HUES48 (cell line): ENCODE data around the gene VPS33B.

Source experiments
- H3K27ac ChIP-seq: one replicate; pipeline ENCODE4 v1.7.0; 2013; ENCODE audit warnings: low read depth, low read length, inconsistent platforms
- H3K27me3 ChIP-seq: 2 replicates; pipeline ENCODE4 v1.6.1; 2013; ENCODE audit warnings: mild to moderate bottlenecking, low read length; ENCODE audit not compliant: control insufficient read depth, insufficient read depth
- H3K36me3 ChIP-seq: 2 replicates; pipeline ENCODE4 v1.6.1; 2013; ENCODE audit warnings: low read length; ENCODE audit not compliant: control insufficient read depth, insufficient read depth
- H3K4me1 ChIP-seq: 2 replicates; pipeline ENCODE4 v1.6.1; 2013; ENCODE audit warnings: mild to moderate bottlenecking, low read length; ENCODE audit not compliant: control insufficient read depth, insufficient read depth
- H3K4me3 ChIP-seq: 2 replicates; pipeline ENCODE4 v1.5.1; 2013; ENCODE audit warnings: mild to moderate bottlenecking, low read depth, low read length
- H3K9ac ChIP-seq: 2 replicates; pipeline ENCODE4 v1.6.1; 2013; ENCODE audit warnings: mild to moderate bottlenecking, low read depth, low read length, moderate library complexity
- H3K9me3 ChIP-seq: 2 replicates; pipeline ENCODE4 v1.6.1; 2013; ENCODE audit warnings: low read length; ENCODE audit not compliant: control insufficient read depth, insufficient read depth

VPS33B gene

DNA sequence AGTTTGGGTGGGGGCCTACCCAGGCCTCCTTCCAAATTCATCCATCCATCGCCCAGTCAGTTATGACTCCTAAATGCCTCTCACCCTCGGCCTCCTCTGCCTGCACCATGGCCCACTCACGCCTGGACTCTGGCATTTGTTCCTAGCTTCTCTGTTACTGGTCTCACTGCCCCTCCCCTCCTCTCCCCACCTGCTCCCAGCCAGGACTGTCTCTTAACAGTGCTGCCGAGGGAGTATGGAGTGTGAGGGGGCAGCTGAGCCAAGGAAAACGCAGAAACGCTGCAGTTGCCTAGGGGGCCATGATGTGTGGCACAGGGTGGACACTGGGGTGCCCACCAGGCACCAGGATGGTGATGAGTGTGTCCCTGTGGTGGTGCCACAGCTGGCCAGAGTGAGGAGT is 64.6 kb downstream of the VPS33B start:
- Histone ChIP-seq H3K9me3 (no peaks in the 10 kb centered on the region), H3K4me1 (peaks cover 15% of the 10 kb centered on the region), H3K9ac (no peak overlapping the region; the same call in 1 of the 2 replicates), H3K4me3 (peak overlapping the region; percentile 77), H3K27ac (no peak overlapping the region), H3K27me3 (no peaks in the 10 kb centered on the region), H3K36me3 (peaks cover 44% of the 10 kb centered on the region)

DNA sequence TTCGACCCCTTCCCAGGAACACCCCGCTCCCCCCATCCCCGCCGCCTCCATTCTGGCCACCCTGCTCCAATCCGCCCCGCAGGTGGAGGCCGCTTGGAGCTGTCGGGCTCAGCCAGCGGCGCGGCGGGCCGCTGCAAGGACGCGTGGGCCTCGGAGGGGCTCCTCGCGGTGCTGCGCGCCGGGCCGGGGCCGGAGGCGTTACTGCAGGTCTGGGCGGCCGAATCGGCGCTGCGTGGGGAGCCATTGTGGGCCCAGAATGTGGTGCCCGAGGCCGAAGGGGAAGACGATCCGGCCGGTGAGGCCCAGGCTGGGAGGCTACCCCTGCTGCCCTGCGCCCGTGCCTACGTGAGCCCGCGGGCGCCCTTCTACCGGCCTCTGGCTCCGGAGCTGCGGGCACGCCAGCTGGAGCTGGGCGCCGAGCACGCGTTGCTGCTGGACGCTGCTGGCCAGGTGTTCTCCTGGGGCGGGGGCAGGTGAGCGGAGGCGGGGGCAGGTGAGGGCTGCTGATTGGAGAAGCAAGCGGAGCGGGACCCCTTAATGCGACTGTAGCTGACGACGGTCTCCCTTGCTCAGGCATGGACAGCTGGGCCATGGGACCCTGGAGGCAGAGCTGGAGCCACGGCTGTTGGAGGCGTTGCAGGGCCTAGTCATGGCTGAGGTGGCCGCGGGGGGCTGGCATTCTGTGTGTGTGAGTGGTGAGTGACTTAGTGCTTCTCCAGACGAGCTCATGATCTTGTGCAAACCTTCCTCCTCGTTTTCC is 65.2 kb downstream of the VPS33B start:
- H3K9me3 ChIP-seq = no peaks in the 10 kb centered on the region
- no peaks in the 10 kb centered on the region for H3K27me3 ChIP-seq
- no peak overlapping the region for H3K27ac ChIP-seq
- peaks cover 15% of the 10 kb centered on the region for H3K4me1 ChIP-seq
- peaks cover 45% of the 10 kb centered on the region for H3K36me3 ChIP-seq
- H3K9ac ChIP-seq = peak overlapping the region; percentile 69
- H3K4me3 ChIP-seq = peak overlapping the region; percentile 77

GRCh38 chr15:90956274-90957030 is 65.9 kb downstream of the VPS33B start:
- Histone ChIP-seq H3K36me3 (peaks cover 45% of the 10 kb centered on the region), H3K27me3 (no peaks in the 10 kb centered on the region), H3K9me3 (no peaks in the 10 kb centered on the region), H3K4me1 (peaks cover 15% of the 10 kb centered on the region), H3K27ac (no peak overlapping the region), H3K9ac (peak overlapping the region; percentile 69; the same call in 1 of the 2 replicates), H3K4me3 (peak overlapping the region; percentile 77)

DNA sequence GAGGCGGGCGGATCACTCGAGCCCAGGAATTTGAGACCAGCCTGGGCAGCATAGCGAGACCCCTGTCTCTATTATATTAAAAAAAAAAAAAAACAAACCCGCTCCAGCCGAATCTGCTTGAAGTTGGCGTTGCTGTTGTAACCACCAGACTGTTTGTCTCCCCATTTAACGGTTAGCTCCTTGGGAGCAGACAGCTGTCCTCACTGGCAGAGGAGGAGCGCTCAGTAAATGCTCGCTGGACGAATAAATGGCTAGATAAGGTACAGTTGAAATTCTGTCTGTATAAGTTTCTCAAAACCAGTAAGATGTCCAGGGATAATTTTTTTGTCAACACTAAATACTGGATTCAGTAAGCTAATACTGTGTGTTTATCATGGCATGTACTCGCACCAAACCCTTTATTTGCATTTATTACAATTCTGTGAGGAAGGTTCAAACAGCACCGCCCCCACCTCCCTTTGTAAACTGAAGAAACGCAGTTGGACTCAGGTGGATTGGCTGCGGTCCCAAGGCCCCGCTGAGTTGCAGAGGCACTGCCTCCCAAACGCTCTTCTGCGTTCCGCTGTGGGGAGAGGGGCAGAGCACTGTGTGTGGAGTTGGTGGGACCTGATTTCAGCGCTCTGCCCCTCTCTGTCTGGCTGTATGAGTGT is 66.6 kb downstream of the VPS33B start:
- H3K36me3 ChIP-seq = peaks cover 44% of the 10 kb centered on the region
- H3K9me3 ChIP-seq = no peaks in the 10 kb centered on the region
- H3K9ac ChIP-seq = peak overlapping the region; percentile 95
- peak overlapping the region; percentile 77 for H3K4me3 ChIP-seq
- no peak overlapping the region for H3K27ac ChIP-seq
- H3K4me1 ChIP-seq = peaks cover 15% of the 10 kb centered on the region
- H3K27me3 ChIP-seq = no peaks in the 10 kb centered on the region

DNA sequence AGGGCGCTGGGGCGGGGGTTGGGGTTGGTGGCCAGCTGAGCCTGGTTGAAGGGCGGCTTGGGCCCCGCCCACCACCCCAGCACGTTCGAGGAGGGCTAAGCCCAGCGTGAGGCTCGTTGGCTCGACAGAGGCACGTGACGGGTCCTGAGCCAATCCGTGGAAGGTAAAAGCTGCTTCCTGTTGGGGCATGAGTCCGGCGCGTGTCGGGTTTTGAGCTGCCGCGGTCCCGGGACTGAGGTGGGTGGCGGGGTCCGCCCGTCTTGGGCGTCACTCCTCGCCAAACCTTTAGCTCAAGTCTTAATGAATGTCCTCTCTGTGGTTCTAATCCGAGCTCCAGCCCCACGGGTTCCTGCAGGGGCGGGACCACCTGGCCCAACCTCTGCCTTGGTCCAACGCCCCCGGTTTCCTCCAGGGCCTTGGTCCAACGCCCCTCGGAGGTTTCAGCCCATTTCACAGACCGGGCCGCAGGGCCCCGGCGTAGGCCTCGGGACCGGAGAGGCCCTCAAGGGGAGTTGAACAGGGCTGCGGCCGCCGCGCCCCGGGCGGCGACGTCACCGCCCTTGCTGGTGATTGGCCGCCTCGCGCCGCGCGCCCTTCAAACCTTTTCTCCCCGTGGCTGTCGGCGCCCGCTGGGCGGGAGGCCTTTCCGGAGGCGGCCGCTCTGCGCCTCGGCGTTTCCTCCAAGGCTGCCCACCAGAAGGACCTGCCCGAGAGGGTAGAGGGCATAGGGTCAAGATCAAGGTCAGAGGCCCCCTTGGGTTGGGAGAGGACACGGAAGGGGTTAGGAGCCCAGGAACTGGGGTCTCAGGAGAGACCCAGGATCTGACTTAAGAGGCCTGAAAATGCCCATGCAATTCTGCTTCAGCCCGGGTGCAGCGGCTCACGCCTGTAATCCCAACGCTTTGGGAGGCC is 67.4 kb downstream of the VPS33B start, which contains the start of gene RCCD1:
TSS of gene RCCD1 (plus strand) at position 173 of the 912 bp plus-strand sequence. CDS start 1,851 bp downstream, outside the sequence.
- Histone ChIP-seq H3K27me3 (no peaks in the 10 kb centered on the region), H3K4me1 (peaks cover 15% of the 10 kb centered on the region), H3K4me3 (peak within 1 kb of the TSS; percentile 77), H3K36me3 (peaks cover 44% of the 10 kb centered on the region), H3K9ac (peak within 1 kb of the TSS; percentile 95), H3K27ac (peak within 1 kb of the TSS; percentile 97), H3K9me3 (no peaks in the 10 kb centered on the region)

DNA sequence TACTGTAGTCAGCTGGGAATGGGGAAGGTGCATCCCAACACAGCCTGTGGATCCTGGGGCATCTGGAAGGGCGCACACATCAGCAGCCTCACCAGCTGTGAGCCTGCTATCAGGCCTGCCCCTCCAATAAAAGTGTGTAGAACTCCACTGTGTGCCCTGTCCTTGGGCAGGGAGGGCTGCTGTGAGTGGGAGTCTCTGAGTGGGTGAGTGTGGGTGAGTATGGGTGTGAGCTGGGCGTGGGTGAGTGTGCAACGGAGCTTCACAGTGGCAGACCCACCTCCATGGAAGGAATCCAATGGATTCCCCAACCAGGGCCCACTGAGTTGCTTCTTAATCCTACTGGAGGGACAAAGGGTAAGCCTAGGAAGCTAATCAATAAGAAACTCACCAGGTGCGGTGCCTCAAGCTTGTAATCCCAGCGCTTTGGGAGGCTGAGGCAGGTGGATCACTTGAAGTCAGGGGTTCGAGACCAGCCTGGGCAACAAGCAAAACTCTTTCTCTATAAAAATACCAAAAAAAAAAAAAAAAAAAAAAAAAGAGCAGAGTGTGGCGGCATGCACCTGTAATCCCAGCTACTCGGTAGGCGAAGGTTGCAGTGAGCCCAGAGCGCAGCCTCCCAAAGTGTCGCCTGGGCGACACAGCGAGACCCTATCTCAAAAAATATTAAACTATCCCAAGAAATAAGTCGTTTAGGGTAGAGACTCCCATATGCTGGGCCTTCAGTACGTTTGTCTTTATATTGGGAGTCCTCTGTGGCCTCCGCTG is 68.3 kb downstream of the VPS33B start:
- no peaks in the 10 kb centered on the region for H3K9me3 ChIP-seq
- peaks cover 49% of the 10 kb centered on the region for H3K36me3 ChIP-seq
- peaks cover 15% of the 10 kb centered on the region for H3K4me1 ChIP-seq
- H3K9ac ChIP-seq = no peak overlapping the region
- H3K4me3 ChIP-seq = no peak overlapping the region
- no peak overlapping the region for H3K27ac ChIP-seq
- H3K27me3 ChIP-seq = no peaks in the 10 kb centered on the region

DNA sequence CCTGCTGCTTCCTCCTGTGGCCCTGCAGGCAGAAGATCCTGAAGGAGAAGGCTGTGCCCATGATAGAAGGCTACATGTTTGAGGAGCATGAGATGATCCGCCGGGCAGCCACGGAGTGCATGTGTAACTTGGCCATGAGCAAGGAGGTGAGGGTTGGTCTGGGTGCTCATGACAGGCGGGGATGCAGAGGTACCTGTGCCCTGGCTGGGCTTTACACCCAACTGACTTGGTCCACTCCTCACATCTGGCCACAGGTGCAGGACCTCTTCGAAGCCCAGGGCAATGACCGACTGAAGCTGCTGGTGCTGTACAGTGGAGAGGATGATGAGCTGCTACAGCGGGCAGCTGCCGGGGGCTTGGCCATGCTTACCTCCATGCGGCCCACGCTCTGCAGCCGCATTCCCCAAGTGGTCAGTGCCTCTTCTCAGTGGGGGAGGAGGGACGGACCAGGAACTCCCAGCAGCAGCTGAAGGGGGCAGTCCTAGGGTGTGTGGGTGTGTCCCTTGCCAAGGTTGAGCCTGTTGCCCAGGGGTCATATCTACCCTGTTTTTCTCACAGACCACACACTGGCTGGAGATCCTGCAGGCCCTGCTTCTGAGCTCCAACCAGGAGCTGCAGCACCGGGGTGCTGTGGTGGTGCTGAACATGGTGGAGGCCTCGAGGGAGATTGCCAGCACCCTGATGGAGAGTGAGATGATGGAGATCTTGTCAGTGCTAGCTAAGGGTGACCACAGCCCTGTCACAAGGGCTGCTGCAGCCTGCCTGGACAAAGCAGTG is 69.3 kb downstream of the VPS33B start:
- no peak overlapping the region for H3K9ac ChIP-seq
- H3K4me3 ChIP-seq = no peak overlapping the region
- no peak overlapping the region for H3K27ac ChIP-seq
- H3K27me3 ChIP-seq = no peaks in the 10 kb centered on the region
- H3K4me1 ChIP-seq = peaks cover 15% of the 10 kb centered on the region
- peaks cover 57% of the 10 kb centered on the region for H3K36me3 ChIP-seq
- H3K9me3 ChIP-seq = no peaks in the 10 kb centered on the region

- H3K36me3 ChIP-seq = peaks cover 78% of the 10 kb centered on the region
- peaks cover 1% of the 10 kb centered on the region for H3K4me1 ChIP-seq
- H3K4me3 ChIP-seq = no peak overlapping the region
- no peak overlapping the region for H3K9ac ChIP-seq
- H3K9me3 ChIP-seq = no peaks in the 10 kb centered on the region
- no peak overlapping the region for H3K27ac ChIP-seq
- no peaks in the 10 kb centered on the region for H3K27me3 ChIP-seq
Measured at GRCh38 chr15:90950676-90951075, 71.7 kb downstream of the VPS33B start.

- H3K36me3 ChIP-seq = peaks cover 79% of the 10 kb centered on the region
- no peaks in the 10 kb centered on the region for H3K4me1 ChIP-seq
- H3K27ac ChIP-seq = no peak overlapping the region
- H3K4me3 ChIP-seq = no peak overlapping the region
- no peaks in the 10 kb centered on the region for H3K27me3 ChIP-seq
- H3K9me3 ChIP-seq = no peaks in the 10 kb centered on the region
- H3K9ac ChIP-seq = no peak overlapping the region
Measured at GRCh38 chr15:90949979-90950675, 72.3 kb downstream of the VPS33B start.
